Loucy (cell line): ENCODE data around the gene DKC1.

Experiments used
- H2AFZ ChIP-seq: fragments of 200-600 bp; sonication (generic); 2 replicates; pipeline ENCODE4 v1.6.0; 2016; ENCODE audit warnings: antibody characterized with exemption, mild to moderate bottlenecking, low read length, moderate library complexity
- H3F3A ChIP-seq: fragments of 200-600 bp; 2 replicates; pipeline ENCODE4 v1.6.0; 2016; ENCODE audit warnings: antibody characterized with exemption, low read depth, mild to moderate bottlenecking
- H3K27me3 ChIP-seq: fragments of 200-600 bp; sonication (generic); 2 replicates; pipeline ENCODE4 v1.6.1; 2014; ENCODE audit warnings: low read length, mild to moderate bottlenecking; ENCODE audit not compliant: insufficient read depth, poor library complexity, severe bottlenecking
- H3K36me3 ChIP-seq: fragments of 200-600 bp; sonication (generic); 2 replicates; pipeline ENCODE4 v1.6.1; 2016; ENCODE audit warnings: low read length; ENCODE audit not compliant: insufficient read depth
- H3K4me1 ChIP-seq: fragments of 200-600 bp; sonication (generic); 2 replicates; pipeline ENCODE4 v1.5.1; 2014; ENCODE audit warnings: low read length, mild to moderate bottlenecking; ENCODE audit not compliant: insufficient read depth, poor library complexity, severe bottlenecking
- H3K4me2 ChIP-seq: fragments of 200-600 bp; sonication (generic); 2 replicates; pipeline ENCODE4 v1.6.0; 2014; ENCODE audit warnings: antibody characterized with exemption, low read length, low read depth, mild to moderate bottlenecking; ENCODE audit not compliant: poor library complexity, severe bottlenecking
- H3K4me3 ChIP-seq: fragments of 200-600 bp; sonication (generic); 2 replicates; pipeline ENCODE4 v1.5.1; 2014; ENCODE audit warnings: low read length, mild to moderate bottlenecking, mixed read lengths; ENCODE audit not compliant: poor library complexity, severe bottlenecking
- H3K79me2 ChIP-seq: fragments of 200-600 bp; sonication (generic); 2 replicates; pipeline ENCODE4 v1.6.1; 2014; ENCODE audit warnings: low read length; ENCODE audit not compliant: insufficient read depth
- H3K9ac ChIP-seq: fragments of 200-600 bp; sonication (generic); 2 replicates; pipeline ENCODE4 v1.6.0; 2014; ENCODE audit warnings: mild to moderate bottlenecking, low read depth, low read length, moderate library complexity; ENCODE audit not compliant: poor library complexity, severe bottlenecking
- H3K9me2 ChIP-seq: fragments of 200-600 bp; sonication (generic); replicated peaks from 2 replicates; pipeline ENCODE4 v1.6.1; 2016; ENCODE audit warnings: low read depth, low read length, mixed read lengths
- H3K9me3 ChIP-seq: fragments of 200-600 bp; sonication (generic); 2 replicates; pipeline ENCODE4 v1.6.1; 2014; ENCODE audit warnings: mild to moderate bottlenecking, antibody characterized with exemption, low read length, low read depth; ENCODE audit not compliant: insufficient read depth
- H4K20me1 ChIP-seq: fragments of 200-600 bp; sonication (generic); 2 replicates; pipeline ENCODE4 v1.6.0; 2014; ENCODE audit warnings: antibody characterized with exemption, low read length, mild to moderate bottlenecking; ENCODE audit not compliant: insufficient read depth, poor library complexity, severe bottlenecking
- CTCF ChIP-seq: fragments of 200-600 bp; sonication (generic); conservative IDR thresholded peaks from 2 replicates; pipeline ENCODE4 v1.5.1; 2014; ENCODE audit warnings: mild to moderate bottlenecking, antibody characterized with exemption, low read length
- EZH2phosphoT487 ChIP-seq: fragments of 200-600 bp; IDR thresholded peaks from 2 replicates; pipeline ENCODE4 v1.6.1; 2018; ENCODE audit warnings: antibody characterized with exemption, mild to moderate bottlenecking, moderate library complexity, borderline replicate concordance

DKC1 gene

GRCh38 chrX:154738011-154738738, 24.5 kb upstream of the DKC1 start:
- Histone ChIP-seq H3K4me3 (peak overlapping the region; percentile 57), H3K9me2 (no peaks in the 10 kb centered on the region), H3K4me1 (peaks cover 68% of the 10 kb centered on the region), H3K9ac (peak overlapping the region; percentile 72), H3F3A (peaks cover 12% of the 10 kb centered on the region; the same call in 1 of the 2 replicates), H3K4me2 (peak overlapping the region; percentile 68), H3K27me3 (no peaks in the 10 kb centered on the region), H2AFZ (no peak overlapping the region), H3K36me3 (no peaks in the 10 kb centered on the region), H3K9me3 (no peaks in the 10 kb centered on the region), H3K79me2 (peaks cover 32% of the 10 kb centered on the region), H4K20me1 (no peaks in the 10 kb centered on the region)
- TF ChIP-seq EZH2phosphoT487 (no peak), CTCF (no peak)

- Histone ChIP-seq H3K9me2 (no peaks in the 10 kb centered on the region), H3K79me2 (peaks cover 29% of the 10 kb centered on the region), H3K4me3 (no peak overlapping the region), H2AFZ (no peak overlapping the region), H3K4me1 (peaks cover 50% of the 10 kb centered on the region), H4K20me1 (no peaks in the 10 kb centered on the region), H3K9ac (no peak overlapping the region), H3F3A (peaks cover 4% of the 10 kb centered on the region; the same call in 1 of the 2 replicates), H3K4me2 (peak overlapping the region; percentile 30), H3K36me3 (no peaks in the 10 kb centered on the region), H3K27me3 (no peaks in the 10 kb centered on the region), H3K9me3 (no peaks in the 10 kb centered on the region)
- TF ChIP-seq EZH2phosphoT487 (no peak), CTCF (no peak)
Measured at GRCh38 chrX:154739952-154740465, 22.7 kb upstream of the DKC1 start.

GRCh38 chrX:154742613-154743012, 20.1 kb upstream of the DKC1 start:
- Histone ChIP-seq H3K9me3 (peaks cover 5% of the 10 kb centered on the region; the same call in 1 of the 2 replicates), H2AFZ (no peak overlapping the region), H3K4me2 (no peak overlapping the region), H3K9me2 (no peaks in the 10 kb centered on the region), H3K4me3 (no peak overlapping the region), H3K36me3 (no peaks in the 10 kb centered on the region), H3K27me3 (no peaks in the 10 kb centered on the region), H3K79me2 (0 out of 2 replicates have a peak, but pooled peaks cover 12% of the 10 kb centered on the region), H3K9ac (no peak overlapping the region), H4K20me1 (no peaks in the 10 kb centered on the region), H3F3A (no peaks in the 10 kb centered on the region), H3K4me1 (peaks cover 25% of the 10 kb centered on the region)
- no peak for TF ChIP-seq EZH2phosphoT487
- no peak for TF ChIP-seq CTCF
